ENCODE measurements around the gene TTLL6.

The TTLL6 gene

DNA sequence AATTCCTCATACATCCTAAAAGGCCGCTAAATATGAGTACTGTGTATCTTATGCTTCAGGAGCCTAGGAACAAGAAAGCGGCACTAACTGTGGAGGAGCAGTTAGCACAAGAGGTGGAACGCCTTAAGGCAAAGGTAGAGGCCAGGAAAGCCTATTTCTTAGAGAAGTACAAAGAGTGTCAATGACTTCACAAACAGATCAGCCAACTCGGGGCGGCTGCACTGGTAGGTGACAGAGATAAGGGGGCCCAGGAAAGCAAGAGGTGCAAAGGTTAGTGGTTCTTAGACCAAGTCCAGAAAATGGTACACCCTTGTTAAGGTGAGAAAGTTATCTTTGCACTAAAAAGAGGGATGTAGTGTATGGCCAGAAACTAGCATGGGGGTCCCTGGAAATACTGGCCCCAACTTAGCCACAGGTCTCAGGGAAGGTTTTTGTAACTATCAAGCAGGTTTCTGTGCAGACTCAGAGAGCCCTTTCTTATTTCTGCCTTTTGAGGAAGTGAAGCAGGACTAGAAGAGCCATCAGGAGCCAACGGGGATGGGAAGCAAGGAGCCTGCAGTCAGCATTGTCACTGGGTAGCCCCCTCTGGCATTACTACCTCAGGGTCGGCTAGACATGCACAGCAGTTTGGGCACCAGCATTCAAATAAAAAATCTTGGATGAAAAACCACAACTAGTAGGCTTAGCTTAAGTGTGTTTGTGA is 37.9 kb upstream of the TTLL6 start:
- TF ChIP-seq SPI1 (IDR thresholded peaks at IDR 0.05; ENCODE audit: borderline replicate concordance, low read depth) (peak; percentile 69; the same call in 1 of the 2 replicates), GABPA (IDR thresholded peaks at IDR 0.05; ENCODE audit: low read depth) (no peak)
- Histone ChIP-seq H3K4me3 (replicated peaks; ENCODE audit: insufficient read depth, low read length) (no peak overlapping the region), H3K27ac (replicated peaks) (no peak overlapping the region), H3K27me3 (ENCODE audit: insufficient read depth, poor library complexity, severe bottlenecking) (no peaks in the 10 kb centered on the region)
- DNase-seq (ENCODE audit: low read depth in 1 of 2, low spot score in 1 of 2): no peak

DNA sequence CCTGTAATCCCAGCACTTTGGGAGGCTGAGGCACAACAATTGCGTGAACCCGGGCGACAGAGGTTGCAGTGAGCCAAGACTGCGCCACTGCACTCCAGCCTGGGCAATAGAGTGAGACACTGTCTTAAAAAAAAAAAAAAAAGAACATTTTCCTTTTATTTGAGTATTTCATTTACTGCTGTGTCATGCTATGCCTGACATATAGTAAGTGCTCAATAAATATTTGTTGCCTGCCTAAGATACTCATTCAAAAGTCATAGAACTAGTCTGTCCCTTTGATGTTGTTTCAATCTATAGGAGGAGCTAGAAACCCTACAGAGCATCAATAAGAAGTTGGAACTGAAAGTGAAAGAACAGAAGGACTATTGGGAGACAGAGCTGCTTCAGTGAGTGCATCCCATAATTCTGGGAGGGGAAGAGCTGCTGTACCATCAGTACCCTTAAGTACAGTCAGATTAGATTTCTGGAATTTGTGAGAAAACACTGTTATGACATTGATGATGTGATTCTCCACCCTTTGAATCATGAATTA is 33.8 kb upstream of the TTLL6 start:
- TF ChIP-seq GABPA (IDR thresholded peaks at IDR 0.05; ENCODE audit: low read depth) (no peak), CTCF (IDR thresholded peaks at IDR 0.05; ENCODE audit: insufficient read depth, low read length) (no peak), SPI1 (IDR thresholded peaks at IDR 0.05; ENCODE audit: borderline replicate concordance, low read depth) (no peak), POLR2AphosphoS5 (IDR thresholded peaks at IDR 0.05; ENCODE audit: low read depth) (no peak)
- TF ChIP-seq, protein P1, sequence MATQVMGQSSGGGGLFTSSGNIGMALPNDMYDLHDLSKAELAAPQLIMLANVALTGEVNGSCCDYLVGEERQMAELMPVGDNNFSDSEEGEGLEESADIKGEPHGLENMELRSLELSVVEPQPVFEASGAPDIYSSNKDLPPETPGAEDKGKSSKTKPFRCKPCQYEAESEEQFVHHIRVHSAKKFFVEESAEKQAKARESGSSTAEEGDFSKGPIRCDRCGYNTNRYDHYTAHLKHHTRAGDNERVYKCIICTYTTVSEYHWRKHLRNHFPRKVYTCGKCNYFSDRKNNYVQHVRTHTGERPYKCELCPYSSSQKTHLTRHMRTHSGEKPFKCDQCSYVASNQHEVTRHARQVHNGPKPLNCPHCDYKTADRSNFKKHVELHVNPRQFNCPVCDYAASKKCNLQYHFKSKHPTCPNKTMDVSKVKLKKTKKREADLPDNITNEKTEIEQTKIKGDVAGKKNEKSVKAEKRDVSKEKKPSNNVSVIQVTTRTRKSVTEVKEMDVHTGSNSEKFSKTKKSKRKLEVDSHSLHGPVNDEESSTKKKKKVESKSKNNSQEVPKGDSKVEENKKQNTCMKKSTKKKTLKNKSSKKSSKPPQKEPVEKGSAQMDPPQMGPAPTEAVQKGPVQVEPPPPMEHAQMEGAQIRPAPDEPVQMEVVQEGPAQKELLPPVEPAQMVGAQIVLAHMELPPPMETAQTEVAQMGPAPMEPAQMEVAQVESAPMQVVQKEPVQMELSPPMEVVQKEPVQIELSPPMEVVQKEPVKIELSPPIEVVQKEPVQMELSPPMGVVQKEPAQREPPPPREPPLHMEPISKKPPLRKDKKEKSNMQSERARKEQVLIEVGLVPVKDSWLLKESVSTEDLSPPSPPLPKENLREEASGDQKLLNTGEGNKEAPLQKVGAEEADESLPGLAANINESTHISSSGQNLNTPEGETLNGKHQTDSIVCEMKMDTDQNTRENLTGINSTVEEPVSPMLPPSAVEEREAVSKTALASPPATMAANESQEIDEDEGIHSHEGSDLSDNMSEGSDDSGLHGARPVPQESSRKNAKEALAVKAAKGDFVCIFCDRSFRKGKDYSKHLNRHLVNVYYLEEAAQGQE (IDR thresholded peaks at IDR 0.05; ENCODE audit: insufficient replicate concordance, low read depth): no peak
- H3K27ac ChIP-seq (replicated peaks): peak overlapping the region; percentile 82
- H3K4me3 ChIP-seq (replicated peaks; ENCODE audit: insufficient read depth, low read length): no peak overlapping the region
- H3K27me3 ChIP-seq (ENCODE audit: insufficient read depth, poor library complexity, severe bottlenecking): no peaks in the 10 kb centered on the region
- no peak for DNase-seq (ENCODE audit: low read depth in 1 of 2, low spot score in 1 of 2)

DNA sequence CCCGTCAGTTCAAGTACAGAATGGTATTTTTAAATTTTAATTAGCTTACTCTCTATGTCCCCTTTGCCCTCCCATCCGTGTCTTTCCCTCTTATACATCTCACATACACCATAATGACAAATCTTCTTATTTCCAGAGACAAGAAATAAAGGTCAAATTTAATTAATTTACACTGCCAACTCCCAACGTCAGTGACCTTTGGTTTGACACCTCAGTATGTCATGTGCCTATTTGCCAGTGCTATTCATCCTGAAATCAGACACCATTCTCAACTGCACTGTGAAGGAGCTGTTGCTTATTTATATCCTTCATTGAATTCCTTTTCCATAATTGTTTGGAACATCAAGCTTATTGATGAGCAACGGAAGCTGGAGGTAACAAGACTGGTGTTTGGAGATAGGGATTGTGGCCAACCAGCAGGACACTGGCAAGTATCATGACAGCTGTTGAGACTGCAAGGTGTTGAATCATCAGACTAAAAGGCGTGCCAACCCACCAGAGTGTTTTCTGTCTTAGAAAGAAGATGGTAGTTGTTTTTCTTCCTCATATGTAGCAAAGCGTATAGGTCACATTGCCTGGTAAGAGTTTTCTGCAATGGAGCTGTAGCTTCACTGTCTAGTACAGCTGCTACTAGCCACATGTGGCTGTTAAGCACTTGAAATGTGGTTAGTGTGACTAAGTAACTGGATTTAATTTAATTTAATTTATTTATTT is 26.3 kb upstream of the TTLL6 start:
- Histone ChIP-seq H3K27me3 (ENCODE audit: insufficient read depth, poor library complexity, severe bottlenecking) (no peaks in the 10 kb centered on the region), H3K4me3 (replicated peaks; ENCODE audit: insufficient read depth, low read length) (no peak overlapping the region), H3K27ac (replicated peaks) (no peak overlapping the region)
- DNase-seq (ENCODE audit: low read depth in 1 of 2, low spot score in 1 of 2): no peak
- TF ChIP-seq POLR2AphosphoS5 (IDR thresholded peaks at IDR 0.05; ENCODE audit: low read depth) (no peak), GABPA (IDR thresholded peaks at IDR 0.05; ENCODE audit: low read depth) (no peak), CTCF (IDR thresholded peaks at IDR 0.05; ENCODE audit: insufficient read depth, low read length) (no peak), SPI1 (IDR thresholded peaks at IDR 0.05; ENCODE audit: borderline replicate concordance, low read depth) (no peak)
- TF ChIP-seq, protein P1 (IDR thresholded peaks at IDR 0.05; ENCODE audit: insufficient replicate concordance, low read depth): no peak

GRCh38 chr17:48842746-48843145 is 25.7 kb upstream of the TTLL6 start:
- no peak for DNase-seq (ENCODE audit: low read depth in 1 of 2, low spot score in 1 of 2)
- no peak for TF ChIP-seq CTCF (IDR thresholded peaks at IDR 0.05; ENCODE audit: insufficient read depth, low read length)
- no peak for TF ChIP-seq GABPA (IDR thresholded peaks at IDR 0.05; ENCODE audit: low read depth)
- TF ChIP-seq SPI1 (IDR thresholded peaks at IDR 0.05; ENCODE audit: borderline replicate concordance, low read depth): no peak
- TF ChIP-seq, protein P1 (IDR thresholded peaks at IDR 0.05; ENCODE audit: insufficient replicate concordance, low read depth): no peak
- TF ChIP-seq POLR2AphosphoS5 (IDR thresholded peaks at IDR 0.05; ENCODE audit: low read depth): no peak
- Histone ChIP-seq H3K27ac (replicated peaks) (no peak overlapping the region), H3K27me3 (ENCODE audit: insufficient read depth, poor library complexity, severe bottlenecking) (no peaks in the 10 kb centered on the region), H3K4me3 (replicated peaks; ENCODE audit: insufficient read depth, low read length) (no peak overlapping the region)

Measured in HL-60 (cell line).